ENCODE measurements around the gene RHD.
"Not testable (repeated sequence)": the region's sequence is repeated elsewhere in the genome, so short reads cannot be mapped to it uniquely, and the experiment has no call there.

GRCh38 chr1:25312806-25313470, 40.6 kb downstream of the RHD start:
- not testable (repeated sequence) for TF ChIP-seq CTCF, POLR2A (IDR thresholded peaks at IDR 0.05)

All from testis (tissue), 2 donors.